ENCODE data around the gene ARHGAP6. TPM values are rescaled to one million over a fixed set of nuclear protein-coding genes. Genes with fewer than 3 reads are reported as not detected.

The ARHGAP6 gene
- total RNA-seq, 1 donor from 2014 or later: 33.6 TPM

GRCh38 chrX:11296051-11296450, 369.7 kb downstream of the ARHGAP6 start:
- no peak for DNase-seq (ENCODE audit: low spot score in 2 of 2)
- intact Hi-C loops (cut with DNase I): no loop called here
- Histone ChIP-seq H3K4me3 (no peak overlapping the region), H3K4me1 (no peaks in the 10 kb centered on the region), H3K36me3 (no peaks in the 10 kb centered on the region), H3K27me3 (no peaks in the 10 kb centered on the region), H3K27ac (no peak overlapping the region), H3K9me3 (no peaks in the 10 kb centered on the region)
- no peak for TF ChIP-seq CTCF (IDR thresholded peaks at IDR 0.05)

GRCh38 chrX:11293113-11293512, 372.6 kb downstream of the ARHGAP6 start, which contains the start of gene AMELX:
AMELX (plus strand) TSS chrX:11293413; CDS start chrX:11294789, 1,376 bp downstream.
- no peak for TF ChIP-seq CTCF (IDR thresholded peaks at IDR 0.05)
- Histone ChIP-seq H3K4me1 (no peaks in the 10 kb centered on the region), H3K27me3 (no peaks in the 10 kb centered on the region), H3K27ac (no peak within 1 kb of the TSS), H3K4me3 (no peak within 1 kb of the TSS), H3K9me3 (no peaks in the 10 kb centered on the region), H3K36me3 (no peaks in the 10 kb centered on the region)
- intact Hi-C loops (cut with DNase I): no loop called here
- no peak for DNase-seq (ENCODE audit: low spot score in 2 of 2)

GRCh38 chrX:11290416-11291102, 375.2 kb downstream of the ARHGAP6 start:
- no peaks in the 10 kb centered on the region for H3K4me1 ChIP-seq
- no peaks in the 10 kb centered on the region for H3K9me3 ChIP-seq
- H3K27ac ChIP-seq: no peak overlapping the region
- H3K27me3 ChIP-seq: no peaks in the 10 kb centered on the region
- no peak overlapping the region for H3K4me3 ChIP-seq
- intact Hi-C loops (cut with DNase I): no loop called here
- no peak for TF ChIP-seq CTCF (IDR thresholded peaks at IDR 0.05)
- H3K36me3 ChIP-seq: no peaks in the 10 kb centered on the region
- no peak for DNase-seq (ENCODE audit: low spot score in 2 of 2)

- Histone ChIP-seq H3K9me3 (no peaks in the 10 kb centered on the region), H3K4me1 (no peaks in the 10 kb centered on the region), H3K27me3 (no peaks in the 10 kb centered on the region), H3K4me3 (no peak overlapping the region), H3K36me3 (no peaks in the 10 kb centered on the region), H3K27ac (no peak overlapping the region)
- no peak for DNase-seq (ENCODE audit: low spot score in 2 of 2)
- TF ChIP-seq CTCF (IDR thresholded peaks at IDR 0.05): no peak
- intact Hi-C loops (cut with DNase I): no loop called here
These were observed 378.2 kb downstream of the ARHGAP6 start for GRCh38 chrX:11287505-11287904.

- Histone ChIP-seq H3K9me3 (no peaks in the 10 kb centered on the region), H3K4me1 (no peaks in the 10 kb centered on the region), H3K27me3 (no peaks in the 10 kb centered on the region), H3K36me3 (no peaks in the 10 kb centered on the region), H3K4me3 (no peak overlapping the region), H3K27ac (no peak overlapping the region)
- intact Hi-C loops (cut with DNase I): no loop called here
- TF ChIP-seq CTCF (IDR thresholded peaks at IDR 0.05): no peak
- DNase-seq (ENCODE audit: low spot score in 2 of 2): no peak
These were observed 380.1 kb downstream of the ARHGAP6 start for GRCh38 chrX:11285651-11286050.

Measured in ascending aorta (tissue), 2 donors.